IMR-90 (cell line): ENCODE measurements around the gene PARK7. TPM values are rescaled to one million over a fixed set of nuclear protein-coding genes. Genes with fewer than 3 reads are reported as not detected.
A peak's percentile ranks its signal among the peaks of the same experiment; 100 is the strongest.

Experiments used
- ATAC-seq: fragments of 200-7000 bp; cut with Tn5 transposase; 2 replicates; pipeline ENCODE4 v1.9.1; 2020; ENCODE audit warnings: low read depth, mild to moderate bottlenecking, moderate library complexity
- BruUV-seq: library from RNA; stranded (reverse); fragments of 400-500 nt; replicated peaks from 2 replicates; lab custom pipeline; 2021; lab: Mats Ljungman, UMichigan
- CTCF ChIA-PET: fragments of 300-600 bp; formaldehyde crosslinking; extraction: SDS; loops from one replicate; lab custom pipeline; 2021; ENCODE audit warnings: antibody characterized with exemption; lab: Yijun Ruan, JAX
- POLR2A ChIA-PET: fragments of 300-600 bp; sonication (Branson Sonifier 250); formaldehyde crosslinking; loops from one replicate; lab custom pipeline; 2022; ENCODE audit warnings: antibody characterized with exemption; ENCODE audit not compliant: unreplicated experiment; lab: Charles Lee
- DNase-seq: peaks from one replicate; pipeline ENCODE4 v3.0.0; 2013
- H2AFZ ChIP-seq: replicated peaks from 2 replicates; pipeline ENCODE3; 2013; ENCODE audit warnings: low read length, mild to moderate bottlenecking; ENCODE audit not compliant: poor library complexity
- H2AK5ac ChIP-seq: 2 replicates; pipeline ENCODE4 v1.6.1; 2013; ENCODE audit warnings: low read depth, low read length, inconsistent platforms
- H2AK9ac ChIP-seq: replicated peaks from 2 replicates; pipeline ENCODE3; 2013; ENCODE audit warnings: mild to moderate bottlenecking, low read depth, low read length, moderate library complexity; ENCODE audit not compliant: poor library complexity
- H2BK120ac ChIP-seq: 2 replicates; pipeline ENCODE4 v1.6.1; 2013; ENCODE audit warnings: low read depth, low read length, inconsistent platforms
- H2BK15ac ChIP-seq: 3 replicates; pipeline ENCODE4 v1.6.1; 2013; ENCODE audit warnings: low read depth, low read length, inconsistent platforms
- H2BK20ac ChIP-seq: 2 replicates; pipeline ENCODE4 v1.6.1; 2013; ENCODE audit warnings: low read depth, mild to moderate bottlenecking, inconsistent platforms, low read length, moderate library complexity
- H2BK5ac ChIP-seq: 2 replicates; pipeline ENCODE4 v1.6.1; 2013; ENCODE audit warnings: mild to moderate bottlenecking, low read depth, low read length, inconsistent platforms; ENCODE audit not compliant: poor library complexity, severe bottlenecking
- H3K14ac ChIP-seq: replicated peaks from 2 replicates; pipeline ENCODE4 v1.6.1; 2013; ENCODE audit warnings: low read depth, low read length, inconsistent platforms
- H3K18ac ChIP-seq: 2 replicates; pipeline ENCODE4 v1.6.1; 2013; ENCODE audit warnings: low read depth, low read length, control low read depth
- H3K23ac ChIP-seq: 2 replicates; pipeline ENCODE4 v1.6.1; 2013; ENCODE audit warnings: low read depth, low read length, inconsistent platforms
- H3K27ac ChIP-seq: 2 replicates; pipeline ENCODE4 v1.5.1; 2013; ENCODE audit warnings: mild to moderate bottlenecking, control low read depth, low read length; ENCODE audit not compliant: insufficient read depth
- H3K27me3 ChIP-seq: 2 replicates; pipeline ENCODE4 v1.6.1; 2013; ENCODE audit warnings: low read length; ENCODE audit not compliant: control insufficient read depth, insufficient read depth
- H3K36me3 ChIP-seq: 2 replicates; pipeline ENCODE4 v1.6.1; 2013; ENCODE audit warnings: low read length, mixed read lengths; ENCODE audit not compliant: control insufficient read depth, insufficient read depth
- H3K4ac ChIP-seq: 2 replicates; pipeline ENCODE4 v1.6.1; 2013; ENCODE audit warnings: low read depth, low read length, inconsistent platforms
- H3K4me1 ChIP-seq: 2 replicates; pipeline ENCODE4 v1.6.1; 2013; ENCODE audit warnings: low read length, mixed read lengths; ENCODE audit not compliant: control insufficient read depth, insufficient read depth
- H3K4me2 ChIP-seq: 2 replicates; pipeline ENCODE4 v1.6.1; 2013; ENCODE audit warnings: low read depth, mild to moderate bottlenecking, control low read depth, low read length, moderate library complexity
- H3K4me3 ChIP-seq: 2 replicates; pipeline ENCODE4 v1.5.1; 2013; ENCODE audit warnings: low read depth, mild to moderate bottlenecking, control low read depth, low read length, moderate library complexity; ENCODE audit not compliant: insufficient read depth
- H3K56ac ChIP-seq: 2 replicates; pipeline ENCODE4 v1.6.1; 2013; ENCODE audit warnings: low read length, inconsistent platforms; ENCODE audit not compliant: insufficient read depth; ENCODE audit errors: extremely low read depth
- H3K79me1 ChIP-seq, 2 experiments: 2 replicates each; pipeline ENCODE4 v1.6.1; 2013; ENCODE audit warnings: low read length in 2 of 2, inconsistent platforms in 1 of 2, low read depth in 1 of 2
- H3K9ac ChIP-seq: 2 replicates; pipeline ENCODE4 v1.6.1; 2013; ENCODE audit warnings: low read depth, low read length, control low read depth
- H3K9me1 ChIP-seq: 2 replicates; pipeline ENCODE4 v1.6.1; 2013; ENCODE audit warnings: low read length, inconsistent platforms; ENCODE audit not compliant: insufficient read depth
- H3K9me3 ChIP-seq: 2 replicates; pipeline ENCODE4 v1.6.1; 2013; ENCODE audit warnings: low read length; ENCODE audit not compliant: control insufficient read depth, insufficient read depth
- H4K20me1 ChIP-seq: 2 replicates; pipeline ENCODE4 v1.6.1; 2013; ENCODE audit warnings: low read length, inconsistent platforms; ENCODE audit not compliant: insufficient read depth
- H4K5ac ChIP-seq: 2 replicates; pipeline ENCODE4 v1.6.1; 2013; ENCODE audit warnings: mild to moderate bottlenecking, low read depth, low read length, control low read depth
- H4K8ac ChIP-seq, 2 experiments: 2 replicates each; pipeline ENCODE4 v1.6.1; 2013; ENCODE audit warnings: low read depth in 2 of 2, low read length in 2 of 2, control low read depth in 1 of 2, inconsistent platforms in 1 of 2
- H4K91ac ChIP-seq: 2 replicates; pipeline ENCODE4 v1.6.1; 2013; ENCODE audit warnings: low read depth, low read length, inconsistent platforms; ENCODE audit not compliant: insufficient read depth
- FOS ChIP-seq: fragments of 150-350 bp; IDR thresholded peaks from 2 replicates; pipeline ENCODE4 v1.6.1; 2016; ENCODE audit warnings: low read depth, low read length
- MAFK ChIP-seq: IDR thresholded peaks from 2 replicates; pipeline ENCODE4 v1.6.1; 2012; ENCODE audit warnings: low read depth, low read length, improper control_type of control experiment
- MXI1 ChIP-seq: IDR thresholded peaks from 2 replicates; pipeline ENCODE4 v1.6.1; 2012; ENCODE audit warnings: low read depth, mild to moderate bottlenecking, low read length, moderate library complexity, borderline replicate concordance
- NFE2L2 ChIP-seq: fragments of 150-350 bp; IDR thresholded peaks from 2 replicates; pipeline ENCODE4 v1.6.1; 2016; ENCODE audit warnings: low read depth, mild to moderate bottlenecking, low read length
- POLR2A ChIP-seq: IDR thresholded peaks from 2 replicates; pipeline ENCODE4 v1.6.1; 2012; ENCODE audit warnings: mild to moderate bottlenecking, low read depth, low read length
- RAD21 ChIP-seq: IDR thresholded peaks from 2 replicates; pipeline ENCODE4 v1.6.1; 2012; ENCODE audit warnings: low read length, improper control_type of control experiment
- RFX5 ChIP-seq: IDR thresholded peaks from 2 replicates; pipeline ENCODE4 v1.8.0; 2012; ENCODE audit warnings: low read depth, mild to moderate bottlenecking, low read length, moderate library complexity
- WGBS, 2 experiments: methylation state at CpG; one replicate each; pipeline versions ENCODE4 v1.1.5 to v1.1.7; 2013; ENCODE audit warnings: missing lambda C conversion rate in 2 of 2; ENCODE audit not compliant: insufficient read length in 1 of 2; ENCODE audit errors: extremely low coverage in 2 of 2; 5-methylcytosine and 5-hydroxymethylcytosine counted together
- dilution Hi-C: fragments of 300-500 bp; cut with HindIII; formaldehyde crosslinking; loops from one replicate; pipeline ENCODE4 v1.14.3; 2018; ENCODE audit warnings: low sequenced_read_pairs; ENCODE audit not compliant: unreplicated experiment
- in situ Hi-C: fragments of 300-500 bp; cut with MboI; formaldehyde crosslinking; loops from 3 replicates; pipeline ENCODE4 v1.14.3; 2019; ENCODE audit warnings: low sequenced_read_pairs, inconsistent platforms, mixed read lengths
- intact Hi-C: fragments of 100-400 bp; cut with micrococcal nuclease; formaldehyde crosslinking; loops from 2 replicates; pipeline ENCODE4 v1.10.0; 2022
- polyA plus RNA-seq, 3 experiments: library from polyadenylated mRNA; depleted of rRNA; stranded (reverse); fragments of >200 nt; gene quantifications; 2 replicates each; pipeline ENCODE4 v1.2.3, GENCODE V29; 2012; ENCODE audit warnings: low replicate concordance in 1 of 3
- total RNA-seq: library from RNA; depleted of rRNA; stranded (reverse); fragments of >200 nt; gene quantifications from 2 replicates; pipeline ENCODE4 v1.2.3, GENCODE V29; 2012
- TF ChIP-seq, protein P1 (sequence below): fragments of 150-350 bp; IDR thresholded peaks from 2 replicates; pipeline ENCODE4 v1.6.1; 2016; ENCODE audit warnings: low read depth, mild to moderate bottlenecking, low read length, moderate library complexity, borderline replicate concordance

The PARK7 gene
- total and polyA plus RNA-seq, 2 of the 4 experiments (the other 2 are of a cell fraction): 207 to 357 TPM

- H3K79me1 ChIP-seq: peaks cover 0 to 6% of the 10 kb centered on the region in 2 experiments; a peak in 2 of 4 replicates
- H3K4me3 ChIP-seq: no peak overlapping the region
- peak overlapping the region; percentile 91 for H3K18ac ChIP-seq
- H4K8ac ChIP-seq: peak overlapping the region; percentile 9 to 80
- peak overlapping the region; percentile 84 for H2BK120ac ChIP-seq
- H3K4ac ChIP-seq: peak overlapping the region; percentile 76
- H3K9me3 ChIP-seq: no peaks in the 10 kb centered on the region
- H2BK5ac ChIP-seq: peak overlapping the region; percentile 84
- peak overlapping the region; percentile 40 for H2AFZ ChIP-seq
- in situ Hi-C loops: loop anchor here (25.0 kb wide), 3 partner anchors 568 to 868 kb away; no protein-coding TSS in a partner anchor
- H3K4me1 ChIP-seq: peaks cover 9% of the 10 kb centered on the region
- H2AK9ac ChIP-seq: peak overlapping the region; percentile 44
- H3K23ac ChIP-seq: no peak overlapping the region
- no peaks in the 10 kb centered on the region for H3K27me3 ChIP-seq
- peak overlapping the region; percentile 4; the same call in 1 of the 2 replicates for H3K4me2 ChIP-seq
- TF ChIP-seq MXI1 (no peak), RFX5 (no peak), NFE2L2 (peak; percentile 81), FOS (peak; percentile 52; the same call in 1 of the 2 replicates), POLR2A (no peak), MAFK (peak; percentile 73), RAD21 (no peak)
- TF ChIP-seq, protein P1, sequence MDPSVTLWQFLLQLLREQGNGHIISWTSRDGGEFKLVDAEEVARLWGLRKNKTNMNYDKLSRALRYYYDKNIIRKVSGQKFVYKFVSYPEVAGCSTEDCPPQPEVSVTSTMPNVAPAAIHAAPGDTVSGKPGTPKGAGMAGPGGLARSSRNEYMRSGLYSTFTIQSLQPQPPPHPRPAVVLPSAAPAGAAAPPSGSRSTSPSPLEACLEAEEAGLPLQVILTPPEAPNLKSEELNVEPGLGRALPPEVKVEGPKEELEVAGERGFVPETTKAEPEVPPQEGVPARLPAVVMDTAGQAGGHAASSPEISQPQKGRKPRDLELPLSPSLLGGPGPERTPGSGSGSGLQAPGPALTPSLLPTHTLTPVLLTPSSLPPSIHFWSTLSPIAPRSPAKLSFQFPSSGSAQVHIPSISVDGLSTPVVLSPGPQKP: no peak
- BruUV-seq: no TSS peak
- ChIA-PET POLR2A (no interaction called here), CTCF (interaction anchor here (0.7 kb wide), 1 partner anchor 12 kb away, joined by 3 read pairs; no protein-coding TSS in a partner anchor)
- DNase-seq (peak; percentile 95), ATAC-seq (peak; percentile 82)
- H2AK5ac ChIP-seq: peak overlapping the region; percentile 86
- peak overlapping the region; percentile 85 for H3K27ac ChIP-seq
- dilution Hi-C loops: no loop called here
- H3K14ac ChIP-seq: peak overlapping the region; percentile 56; the same call in 1 of the 2 replicates
- H3K9me1 ChIP-seq: peaks cover 4% of the 10 kb centered on the region
- intact Hi-C loops: no loop called here
- no peak overlapping the region for H3K9ac ChIP-seq
- no peaks in the 10 kb centered on the region for H4K20me1 ChIP-seq
- no peaks in the 10 kb centered on the region for H3K36me3 ChIP-seq
- peak overlapping the region; percentile 69 for H4K91ac ChIP-seq
- H4K5ac ChIP-seq: peak overlapping the region; percentile 76; the same call in 1 of the 2 replicates
- WGBS, 2 experiments: 100% methylated on average over 4 of the region's 19 CpGs; no CpG with 5 or more reads in 1 of the 2 experiments
- peak overlapping the region; percentile 97 for H2BK20ac ChIP-seq
- H2BK15ac ChIP-seq: peak overlapping the region; percentile 99; the same call in 2 of the 3 replicates
- H3K56ac ChIP-seq: no peak overlapping the region
Measured at GRCh38 chr1:7993593-7994479, 32.3 kb downstream of the PARK7 start.
